NT2/D1 (cell line): ENCODE results near the gene EIF4E.
"Not testable (repeated sequence)": the region's sequence is repeated elsewhere in the genome, so short reads cannot be mapped to it uniquely, and the experiment has no call there.

ENCODE experiments used
- DNase-seq: peaks from one replicate; pipeline ENCODE4 v3.0.0-alpha.2; 2011; ENCODE audit warnings: low read depth, low spot score
- H3K27me3 ChIP-seq: 2 replicates; pipeline ENCODE4 v1.6.0; 2011; ENCODE audit warnings: mild to moderate bottlenecking; ENCODE audit not compliant: insufficient read length, insufficient read depth
- H3K36me3 ChIP-seq: 2 replicates; pipeline ENCODE4 v1.6.1; 2011; ENCODE audit warnings: mild to moderate bottlenecking, low read length, mixed read lengths; ENCODE audit not compliant: insufficient read depth, insufficient read length
- H3K4me1 ChIP-seq: 2 replicates; pipeline ENCODE4 v1.5.1; 2011; ENCODE audit not compliant: insufficient read depth, insufficient read length
- H3K4me3 ChIP-seq: 2 replicates; pipeline ENCODE4 v1.5.1; 2011; ENCODE audit warnings: low read depth; ENCODE audit not compliant: insufficient read length
- H3K9ac ChIP-seq: 2 replicates; pipeline ENCODE4 v1.6.0; 2011; ENCODE audit warnings: low read depth; ENCODE audit not compliant: insufficient read length
- H3K9me3 ChIP-seq: 2 replicates; pipeline ENCODE4 v1.5.1; 2011; ENCODE audit warnings: mild to moderate bottlenecking, low read length; ENCODE audit not compliant: insufficient read depth
- SUZ12 ChIP-seq: IDR thresholded peaks from 2 replicates; pipeline ENCODE4 v1.6.1; 2011; ENCODE audit not compliant: insufficient read length, insufficient read depth; ENCODE audit errors: extremely low read depth
- YY1 ChIP-seq: IDR thresholded peaks from 2 replicates; pipeline ENCODE4 v1.6.1; 2011; ENCODE audit not compliant: insufficient read length, insufficient read depth
- ZNF274 ChIP-seq: IDR thresholded peaks from 2 replicates; pipeline ENCODE4 v1.6.1; 2011; ENCODE audit warnings: mild to moderate bottlenecking, low read depth, low read length

The EIF4E gene

DNA sequence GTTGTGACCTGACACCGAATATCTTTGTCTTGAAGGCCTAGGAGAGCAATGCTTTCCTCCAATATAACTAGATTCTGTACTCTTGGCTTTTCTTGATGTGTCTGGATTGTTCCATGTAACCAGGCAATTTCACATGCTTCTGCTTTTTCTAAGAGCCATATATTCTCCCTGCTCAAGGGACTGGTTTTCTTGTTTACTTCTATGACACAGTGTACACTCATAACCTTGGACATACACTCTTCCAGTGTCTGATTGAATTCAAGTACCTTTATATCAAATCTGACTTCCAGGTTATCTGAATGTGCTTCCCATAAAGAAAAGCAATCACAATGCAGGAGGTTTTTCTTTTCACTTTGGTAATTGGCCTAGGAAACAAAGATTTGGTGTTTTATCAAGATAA, 17.4 kb upstream of the EIF4E start:
- H3K36me3 ChIP-seq: no peaks in the 10 kb centered on the region
- no peaks in the 10 kb centered on the region for H3K4me1 ChIP-seq
- DNase-seq: no peak
- H3K9ac ChIP-seq: no peak overlapping the region
- H3K9me3 ChIP-seq: no peaks in the 10 kb centered on the region
- H3K4me3 ChIP-seq: no peak overlapping the region
- no peak for TF ChIP-seq YY1
- no peak for TF ChIP-seq SUZ12
- no peak for TF ChIP-seq ZNF274
- H3K27me3 ChIP-seq: no peaks in the 10 kb centered on the region

DNA sequence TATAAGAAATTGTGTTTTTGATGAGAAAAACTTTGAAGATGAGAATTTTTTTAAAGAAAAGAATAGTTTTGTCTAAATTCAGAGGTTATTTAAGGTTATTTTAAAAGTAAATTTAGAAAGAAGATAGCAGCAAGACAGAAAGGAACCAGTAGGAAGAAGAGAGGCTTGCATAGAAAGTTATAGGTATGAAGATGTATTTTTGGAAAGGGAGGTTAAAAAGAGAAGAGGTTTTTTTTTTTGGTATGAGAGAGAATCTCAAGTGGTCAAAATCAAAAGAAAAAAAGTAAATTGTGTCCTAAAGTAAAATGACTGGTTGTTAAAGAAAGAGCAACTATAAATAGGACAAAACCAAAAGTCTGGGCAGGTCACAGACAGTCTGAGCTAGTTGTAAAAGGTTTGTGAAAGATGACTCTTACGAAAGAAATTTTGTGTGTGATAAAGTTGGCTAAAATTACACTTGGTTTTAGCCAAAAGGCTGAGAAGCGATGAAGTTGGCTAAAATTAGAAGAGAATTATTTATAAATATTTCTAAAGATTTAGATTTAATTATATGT, 16.4 kb upstream of the EIF4E start:
- H3K36me3 ChIP-seq: no peaks in the 10 kb centered on the region
- H3K4me3 ChIP-seq: no peak overlapping the region
- no peak overlapping the region for H3K9ac ChIP-seq
- H3K27me3 ChIP-seq: no peaks in the 10 kb centered on the region
- H3K9me3 ChIP-seq: no peaks in the 10 kb centered on the region
- TF ChIP-seq ZNF274 (no peak), SUZ12 (no peak), YY1 (no peak)
- no peaks in the 10 kb centered on the region for H3K4me1 ChIP-seq
- no peak for DNase-seq

DNA sequence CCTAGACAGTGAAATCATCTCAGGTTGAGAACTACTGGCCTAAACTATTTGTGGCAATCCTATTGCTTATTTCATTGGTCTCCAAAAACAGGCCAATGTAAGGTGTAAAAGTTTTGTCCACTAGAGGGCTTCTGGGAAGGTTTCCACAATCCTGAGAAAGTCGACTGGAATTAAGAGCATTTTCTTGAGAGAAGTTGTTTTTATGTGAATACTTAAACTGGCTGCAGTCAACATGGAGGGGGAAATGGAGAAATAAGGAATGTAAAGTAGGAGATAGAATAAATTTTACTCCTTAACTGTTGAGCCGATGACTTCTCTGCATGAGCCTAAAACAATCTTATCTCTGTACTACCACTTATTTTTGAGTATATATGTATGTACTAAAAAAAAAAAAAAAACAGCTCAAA, 11.0 kb upstream of the EIF4E start:
- H3K4me3 ChIP-seq: no peak overlapping the region
- H3K4me1 ChIP-seq: no peaks in the 10 kb centered on the region
- H3K27me3 ChIP-seq: no peaks in the 10 kb centered on the region
- no peak overlapping the region for H3K9ac ChIP-seq
- H3K9me3 ChIP-seq: no peaks in the 10 kb centered on the region
- H3K36me3 ChIP-seq: no peaks in the 10 kb centered on the region
- TF ChIP-seq ZNF274: no peak
- TF ChIP-seq SUZ12: no peak
- TF ChIP-seq YY1: no peak
- DNase-seq: no peak

DNA sequence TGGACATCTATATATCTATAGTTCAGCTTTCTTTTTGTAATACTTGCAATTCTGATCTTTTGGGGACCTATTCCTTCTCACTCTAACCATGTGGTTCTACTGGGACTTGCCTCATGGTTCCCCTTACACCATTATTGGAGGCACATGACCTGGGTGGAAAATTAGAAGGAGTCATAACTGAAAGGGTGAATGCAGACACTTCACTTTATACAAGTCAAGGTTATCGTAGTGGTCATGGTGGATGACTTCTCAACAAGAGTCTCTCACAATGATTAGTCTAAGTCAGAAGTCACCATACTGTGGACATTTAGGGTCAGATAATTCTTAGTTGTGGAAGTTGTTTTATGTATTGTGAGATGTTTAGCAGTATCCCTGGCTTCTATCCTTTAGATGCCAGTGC, 10.5 kb upstream of the EIF4E start:
- H3K9ac ChIP-seq: no peak overlapping the region
- no peaks in the 10 kb centered on the region for H3K4me1 ChIP-seq
- no peak overlapping the region for H3K4me3 ChIP-seq
- no peaks in the 10 kb centered on the region for H3K27me3 ChIP-seq
- TF ChIP-seq SUZ12 (no peak), YY1 (no peak), ZNF274 (no peak)
- no peak for DNase-seq
- H3K36me3 ChIP-seq: no peaks in the 10 kb centered on the region
- H3K9me3 ChIP-seq: no peaks in the 10 kb centered on the region

DNA sequence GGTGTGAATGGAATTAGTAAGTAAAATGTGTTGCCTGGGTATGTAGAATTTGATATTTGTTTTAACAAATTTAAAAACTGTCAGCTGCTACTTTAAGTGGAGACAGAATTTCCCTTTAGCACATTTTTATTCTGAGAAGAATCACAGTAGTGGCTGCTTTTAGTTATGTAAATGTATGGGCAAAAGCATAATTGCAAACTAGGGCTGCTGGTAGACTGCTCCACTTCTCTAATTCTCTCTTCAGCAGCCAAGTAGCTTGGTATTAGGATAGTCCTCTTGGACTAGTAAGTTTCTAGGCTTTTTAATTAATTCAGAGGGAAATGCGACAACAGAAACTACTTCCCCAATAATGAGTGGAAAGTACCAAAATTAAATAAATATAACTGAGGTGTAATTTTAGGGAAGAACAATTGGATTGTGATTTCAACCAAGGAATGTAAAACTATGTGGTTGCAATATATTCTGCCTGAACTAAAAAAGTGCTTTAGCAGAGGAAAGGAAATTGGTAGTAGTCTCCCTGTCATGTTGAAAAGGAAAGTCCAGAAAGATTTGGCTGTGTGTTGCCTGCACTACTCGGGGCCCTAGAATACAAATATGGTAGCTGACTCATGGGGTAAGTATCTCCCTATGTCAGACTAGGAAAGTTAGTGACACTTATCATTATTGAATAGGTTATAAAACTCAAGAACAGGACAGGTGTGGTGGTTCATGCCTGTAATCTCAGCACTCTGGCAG, 9.2 kb upstream of the EIF4E start:
- H3K36me3 ChIP-seq: no peaks in the 10 kb centered on the region
- no peak for DNase-seq
- TF ChIP-seq YY1 (no peak), ZNF274 (no peak), SUZ12 (no peak)
- no peak overlapping the region for H3K4me3 ChIP-seq
- H3K27me3 ChIP-seq: no peaks in the 10 kb centered on the region
- H3K9ac ChIP-seq: no peak overlapping the region
- H3K4me1 ChIP-seq: no peaks in the 10 kb centered on the region
- no peaks in the 10 kb centered on the region for H3K9me3 ChIP-seq

DNA sequence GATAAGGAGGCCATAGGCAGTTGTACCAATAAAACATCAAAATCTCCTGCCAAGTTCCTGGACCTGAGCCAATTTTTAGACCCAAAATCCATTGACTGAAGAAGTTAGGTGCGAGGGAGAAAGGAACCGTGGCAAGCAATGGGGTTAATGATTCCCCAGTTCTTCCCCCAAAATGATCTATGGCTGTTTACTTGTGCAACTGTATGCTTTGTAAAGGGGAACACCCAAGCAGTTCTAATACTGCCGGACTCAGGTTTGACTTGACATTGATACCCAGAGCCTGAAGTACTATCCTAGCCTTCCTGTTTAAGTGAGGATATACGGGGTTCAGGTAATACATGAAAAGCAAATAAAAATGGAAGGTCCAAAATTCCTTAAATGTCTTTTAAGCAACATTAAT, 6.7 kb upstream of the EIF4E start:
- TF ChIP-seq ZNF274 (no peak), YY1 (no peak), SUZ12 (no peak)
- Histone ChIP-seq H3K4me3 (no peak overlapping the region), H3K36me3 (no peaks in the 10 kb centered on the region)

DNA sequence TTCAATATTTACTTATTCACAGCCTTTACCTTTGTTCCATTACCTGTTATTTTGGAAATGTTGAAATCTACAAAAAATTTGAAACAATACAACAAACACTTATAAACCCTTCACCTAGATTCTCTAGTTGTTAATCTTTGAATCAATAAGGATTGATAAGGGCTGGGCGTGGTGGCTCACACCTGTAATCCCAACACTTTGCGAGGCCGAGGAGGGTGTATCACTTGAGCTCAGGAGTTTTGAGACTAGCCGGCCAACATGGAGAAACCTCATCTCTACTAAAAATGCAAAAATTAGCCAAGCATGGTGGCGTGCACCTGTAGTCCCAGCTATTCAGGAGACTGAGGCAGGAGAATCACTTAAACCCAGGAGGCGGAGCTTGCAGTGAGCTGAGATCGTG, 5.9 kb upstream of the EIF4E start:
- H3K9ac ChIP-seq, H3K4me1 ChIP-seq, H3K27me3 ChIP-seq, H3K36me3 ChIP-seq, H3K4me3 ChIP-seq, DNase-seq: not testable (repeated sequence)
- H3K9me3 ChIP-seq: peaks cover 16% of the 10 kb centered on the region

More for the DNA sequence above, 6.7 kb upstream of the EIF4E start:
- Histone ChIP-seq H3K4me1 (no peaks in the 10 kb centered on the region), H3K9ac (no peak overlapping the region), H3K27me3 (no peaks in the 10 kb centered on the region), H3K9me3 (peaks cover 8% of the 10 kb centered on the region)
- no peak for DNase-seq
